GM21825 (cell line): ENCODE data around the gene TLN1.

Experiments
- ATAC-seq: cut with Tn5 transposase; IDR thresholded peaks from one replicate; pipeline ENCODE4 v1.9.1; 2021; ENCODE audit warnings: mild to moderate bottlenecking, moderate library complexity; ENCODE audit not compliant: unreplicated experiment

The TLN1 gene

DNA sequence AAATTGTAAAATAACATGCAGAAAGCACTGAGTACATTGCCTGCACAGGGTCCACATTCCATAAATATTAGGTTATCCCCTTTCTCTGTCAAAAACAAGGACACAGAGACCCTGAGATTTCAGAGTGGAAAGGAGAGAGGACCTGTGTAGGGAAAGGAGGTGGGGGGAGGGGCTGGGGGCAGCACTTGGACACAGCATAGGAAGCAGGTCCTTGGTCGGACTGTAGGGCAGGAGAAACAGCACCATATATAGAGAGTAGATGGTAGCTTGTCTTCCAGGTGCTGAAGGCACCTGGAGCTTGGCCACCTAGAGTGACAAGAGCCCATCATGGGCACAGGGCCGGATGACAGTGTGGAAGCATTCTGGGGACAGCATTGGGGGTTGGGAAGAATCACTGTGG lies 44.7 kb downstream of the TLN1 start:
- ATAC-seq: no peak

DNA sequence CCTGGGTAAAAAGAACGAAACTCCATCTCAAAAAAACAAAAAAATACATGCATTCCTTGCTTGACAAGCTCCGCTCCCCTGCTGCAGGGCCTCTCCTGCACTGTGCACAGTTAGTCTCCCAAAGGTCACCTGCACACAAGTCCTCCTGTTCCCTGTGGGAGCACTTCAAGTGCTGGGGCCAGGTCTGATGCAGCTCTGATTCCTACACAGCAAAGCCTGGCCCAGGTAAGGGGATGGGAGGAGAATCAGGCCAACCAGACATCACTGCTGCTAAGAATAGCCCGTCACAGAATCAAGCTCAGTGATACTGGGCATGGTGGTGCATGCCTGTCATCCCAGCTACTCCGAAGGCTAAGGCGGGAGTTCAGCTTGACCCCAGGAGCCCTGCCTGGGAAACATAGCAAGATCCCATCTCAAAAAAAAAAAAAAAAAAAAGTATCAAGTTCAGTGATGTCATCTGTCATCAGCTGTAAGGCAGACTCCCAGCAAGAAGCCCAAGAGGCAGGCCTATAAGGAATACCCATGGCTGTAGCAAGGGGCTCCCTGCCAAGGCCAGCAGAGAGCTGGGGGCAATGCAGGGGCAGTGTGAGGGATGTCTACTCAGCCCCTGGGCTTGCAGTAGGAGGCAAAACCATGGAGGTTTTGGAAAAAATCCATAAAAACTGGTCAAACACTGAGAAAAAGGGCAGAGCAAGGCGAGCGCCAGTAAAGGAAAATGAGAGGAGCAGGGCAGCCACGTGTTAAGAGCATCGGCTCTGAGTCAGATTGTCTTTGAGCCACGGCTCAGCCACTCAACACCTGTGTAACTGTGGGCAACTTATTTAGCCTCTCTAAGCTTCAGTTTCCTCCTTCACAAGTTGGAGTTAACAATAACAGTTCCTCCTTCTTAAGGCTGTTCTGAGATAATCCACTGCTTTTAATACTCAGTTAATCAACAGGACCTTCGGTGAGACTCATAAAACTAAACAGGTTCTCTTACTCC lies 45.5 kb downstream of the TLN1 start:
- no peak for ATAC-seq

DNA sequence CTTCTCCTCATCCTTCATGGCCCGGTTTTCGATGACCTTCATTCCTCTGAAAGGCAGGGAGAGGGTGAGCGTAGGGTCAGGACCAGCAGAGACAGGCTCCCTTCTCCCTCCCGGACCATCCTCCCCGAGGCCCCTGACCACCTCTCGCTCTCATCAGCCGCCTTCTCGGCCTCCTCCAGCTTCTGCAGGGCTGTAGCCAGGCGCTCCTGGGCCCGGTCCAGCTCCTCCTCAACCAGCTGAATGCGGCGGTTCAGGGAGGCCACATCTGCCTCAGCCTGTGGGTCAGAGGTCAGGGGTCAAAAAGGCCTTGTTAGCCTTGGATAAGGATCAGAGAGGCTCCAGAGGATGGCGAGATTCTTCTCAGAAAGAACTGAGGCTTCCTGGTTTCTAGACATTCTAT lies 46.5 kb downstream of the TLN1 start:
- ATAC-seq: no peak

DNA sequence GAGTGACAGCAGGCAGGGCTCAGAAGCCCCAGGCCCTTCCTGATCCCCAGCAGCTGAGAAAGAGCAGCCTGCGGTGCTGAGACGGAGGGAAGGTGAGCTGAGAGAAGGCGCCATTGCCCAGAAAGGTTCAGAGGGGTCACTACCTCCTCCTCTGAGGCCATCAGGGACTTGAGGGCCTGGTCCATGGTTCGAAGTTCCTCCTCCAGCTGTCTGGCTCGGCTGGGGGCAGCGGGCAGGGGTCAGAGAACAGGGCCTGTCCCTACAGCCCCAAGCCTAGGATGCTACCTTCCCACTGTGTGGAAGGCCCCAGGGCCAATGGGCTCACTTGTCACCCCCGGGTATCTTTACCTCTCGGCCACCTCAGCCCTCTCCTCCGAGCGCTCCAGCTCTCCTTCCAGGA lies 47.1 kb downstream of the TLN1 start:
- no peak for ATAC-seq

DNA sequence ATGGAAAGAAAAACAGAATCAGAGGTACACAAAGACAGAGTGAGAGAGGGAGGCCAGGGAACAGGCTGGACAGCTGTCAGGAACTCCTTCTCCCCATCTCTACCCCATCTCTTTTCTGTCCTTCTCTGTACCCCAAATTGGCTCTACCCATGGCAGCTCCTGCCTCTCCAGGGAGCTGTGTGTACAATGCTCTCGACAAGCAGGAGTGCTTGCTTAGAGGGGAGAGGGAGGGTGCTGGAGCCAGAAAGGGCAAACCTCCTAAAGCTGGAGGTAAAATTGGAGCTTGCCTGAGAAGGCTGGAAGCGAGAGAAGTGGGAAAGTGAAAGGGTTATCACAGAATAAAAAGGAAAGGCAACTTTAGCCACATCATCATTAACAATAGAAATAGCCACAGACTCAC lies 48.7 kb downstream of the TLN1 start:
- ATAC-seq: no peak

DNA sequence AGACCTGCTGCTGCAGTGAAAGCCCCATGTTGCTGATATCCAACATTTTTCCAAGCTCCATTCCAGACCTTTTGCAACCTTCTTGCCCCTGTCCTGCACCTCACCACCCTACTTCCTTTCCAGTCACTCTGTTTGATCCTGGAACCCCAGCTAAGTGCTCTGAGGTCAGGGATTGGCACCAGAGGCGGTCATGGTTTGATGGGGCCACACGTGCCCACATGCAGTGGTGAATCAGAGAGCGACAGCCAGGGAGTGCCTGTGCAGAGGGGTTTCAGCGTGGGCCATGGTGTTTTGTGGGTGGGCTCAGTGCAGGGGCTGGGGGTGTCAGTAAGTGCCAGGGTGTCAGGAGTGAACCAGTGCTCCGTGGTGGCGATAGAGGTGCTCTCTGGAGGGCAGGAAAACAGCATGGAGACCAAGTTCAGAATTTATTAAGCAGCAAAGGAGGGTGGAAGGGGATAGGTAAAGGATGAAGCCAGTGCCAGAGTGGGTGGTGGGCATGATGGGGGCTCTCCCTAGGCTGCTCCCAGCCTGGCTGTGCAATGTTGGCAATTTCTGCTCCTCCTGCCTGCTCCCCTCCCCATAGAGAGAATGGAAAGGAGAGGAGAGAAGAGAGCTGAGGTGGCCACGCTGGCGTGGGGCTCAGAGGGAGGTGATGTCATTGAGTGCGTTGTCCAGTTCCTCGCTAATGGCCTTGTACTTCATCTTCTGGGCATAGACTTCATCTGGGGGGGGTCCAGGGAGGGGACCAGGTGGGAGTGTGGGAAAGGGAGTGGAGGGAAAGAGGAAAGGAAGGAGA lies 49.3 kb downstream of the TLN1 start:
- no peak for ATAC-seq

DNA sequence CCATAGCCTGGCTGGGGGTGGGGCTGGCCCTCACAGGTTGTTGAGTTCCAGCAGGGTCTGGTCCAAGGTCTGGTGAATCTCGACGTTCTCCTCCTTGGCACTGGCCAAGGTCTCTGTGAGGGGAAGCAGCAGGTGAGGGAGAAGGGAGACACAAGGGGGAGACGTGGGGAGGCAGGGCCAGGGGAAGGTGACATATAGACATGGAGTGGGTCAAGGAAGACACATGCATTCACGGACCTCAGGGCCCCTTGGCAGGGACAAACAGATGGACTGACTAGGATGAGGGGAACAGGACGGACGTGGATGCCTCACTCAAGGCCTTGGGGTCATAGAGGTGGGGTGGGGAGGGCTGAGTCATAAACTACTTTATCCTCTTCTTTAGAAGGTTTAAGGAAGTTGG lies 49.9 kb downstream of the TLN1 start:
- no peak for ATAC-seq

DNA sequence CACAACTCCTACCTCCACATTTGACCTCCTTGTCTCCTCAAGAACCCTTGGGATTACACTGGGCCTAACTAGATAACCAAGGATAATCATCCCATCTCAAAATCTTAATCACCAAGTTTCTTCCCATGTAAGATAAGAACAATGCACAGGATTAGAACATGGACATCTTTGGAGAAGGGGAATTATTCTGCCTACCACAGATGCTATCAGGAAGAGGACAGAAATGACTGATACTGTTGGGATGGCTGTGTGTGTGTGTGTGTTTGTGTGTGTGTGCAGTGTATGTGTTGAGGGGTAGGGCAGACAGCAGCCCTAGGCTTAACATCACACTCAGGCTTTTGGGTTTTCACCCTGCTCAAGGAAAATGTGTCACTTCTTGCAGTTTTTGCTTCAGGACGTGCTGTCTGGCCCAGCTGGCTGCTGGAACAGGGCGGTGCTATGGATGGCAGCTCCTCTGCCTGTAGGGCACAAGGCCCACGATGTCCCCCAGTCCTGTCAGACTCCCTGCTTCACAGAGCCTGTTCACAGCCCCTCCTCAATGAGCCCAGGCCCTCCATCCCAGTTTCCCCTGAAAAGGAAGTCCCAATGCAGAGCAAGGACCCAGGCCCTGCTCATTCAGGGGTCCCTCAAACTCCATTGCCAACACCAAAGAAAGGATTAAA lies 50.5 kb downstream of the TLN1 start:
- no peak for ATAC-seq

DNA sequence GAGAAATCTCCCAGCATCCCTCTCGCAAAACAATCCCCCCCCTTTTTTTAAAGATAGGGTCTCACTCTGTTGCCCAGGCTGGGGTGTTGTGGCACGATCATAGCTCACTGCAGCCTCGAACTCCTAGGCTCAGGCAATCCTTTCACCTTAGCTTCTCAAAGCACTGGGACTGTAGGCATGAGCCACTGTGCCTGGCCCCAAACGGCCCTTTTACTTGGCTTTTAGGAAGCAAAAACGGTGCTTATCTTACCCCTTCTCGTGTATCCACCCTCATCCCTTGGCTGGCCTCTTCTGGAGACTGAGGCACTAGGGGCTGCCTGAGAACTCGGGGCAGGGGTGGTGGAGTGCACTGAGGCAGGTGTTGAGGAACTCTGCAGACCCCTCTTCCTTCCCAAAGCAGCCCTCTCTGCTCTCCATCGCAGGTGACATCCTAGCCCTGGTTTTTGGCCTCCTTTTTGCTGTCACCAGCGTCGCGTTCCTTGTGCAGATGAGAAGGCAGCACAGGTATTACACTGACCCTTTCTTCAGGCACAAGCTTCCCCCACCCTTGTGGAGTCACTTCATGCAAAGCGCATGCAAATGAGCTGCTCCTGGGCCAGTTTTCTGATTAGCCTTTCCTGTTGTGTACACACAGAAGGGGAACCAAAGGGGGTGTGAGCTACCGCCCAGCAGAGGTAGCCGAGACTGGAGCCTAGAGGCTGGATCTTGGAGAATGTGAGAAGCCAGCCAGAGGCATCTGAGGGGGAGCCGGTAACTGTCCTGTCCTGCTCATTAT lies 51.5 kb downstream of the TLN1 start:
- ATAC-seq: no peak

DNA sequence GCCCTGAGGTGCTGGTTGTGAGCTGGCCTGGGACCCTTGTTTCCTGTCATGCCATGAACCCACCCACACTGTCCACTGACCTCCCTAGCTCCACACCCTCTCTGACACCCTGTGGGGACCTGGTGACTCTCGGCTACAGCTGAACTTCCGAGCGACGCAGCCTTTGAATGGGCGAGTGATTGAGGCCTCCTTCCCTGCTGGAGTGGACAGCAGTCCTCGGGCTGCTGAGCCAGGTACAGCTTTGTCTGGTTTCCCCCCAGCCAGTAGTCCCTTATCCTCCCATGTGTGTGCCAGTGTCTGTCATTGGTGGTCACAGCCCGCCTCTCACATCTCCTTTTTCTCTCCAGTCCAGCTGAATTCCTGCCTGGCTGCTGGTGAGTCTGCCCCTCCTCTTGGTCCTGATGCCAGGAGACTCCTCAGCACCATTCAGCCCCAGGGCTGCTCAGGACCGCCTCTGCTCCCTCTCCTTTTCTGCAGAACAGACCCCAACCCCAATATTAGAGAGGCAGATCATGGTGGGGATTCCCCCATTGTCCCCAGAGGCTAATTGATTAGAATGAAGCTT lies 52.1 kb downstream of the TLN1 start:
- ATAC-seq: no peak

DNA sequence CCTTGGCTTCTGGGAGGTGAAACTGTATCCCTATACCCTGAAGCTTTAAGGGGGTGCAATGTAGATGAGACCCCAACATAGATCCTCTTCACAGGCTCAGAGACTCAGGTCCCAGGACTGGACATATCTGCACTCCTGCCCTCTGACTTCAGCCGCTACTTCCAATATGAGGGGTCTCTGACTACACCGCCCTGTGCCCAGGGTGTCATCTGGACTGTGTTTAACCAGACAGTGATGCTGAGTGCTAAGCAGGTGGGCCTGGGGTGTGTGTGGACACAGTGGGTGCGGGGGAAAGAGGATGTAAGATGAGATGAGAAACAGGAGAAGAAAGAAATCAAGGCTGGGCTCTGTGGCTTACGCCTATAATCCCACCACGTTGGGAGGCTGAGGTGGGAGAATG lies 52.9 kb downstream of the TLN1 start:
- no peak for ATAC-seq

DNA sequence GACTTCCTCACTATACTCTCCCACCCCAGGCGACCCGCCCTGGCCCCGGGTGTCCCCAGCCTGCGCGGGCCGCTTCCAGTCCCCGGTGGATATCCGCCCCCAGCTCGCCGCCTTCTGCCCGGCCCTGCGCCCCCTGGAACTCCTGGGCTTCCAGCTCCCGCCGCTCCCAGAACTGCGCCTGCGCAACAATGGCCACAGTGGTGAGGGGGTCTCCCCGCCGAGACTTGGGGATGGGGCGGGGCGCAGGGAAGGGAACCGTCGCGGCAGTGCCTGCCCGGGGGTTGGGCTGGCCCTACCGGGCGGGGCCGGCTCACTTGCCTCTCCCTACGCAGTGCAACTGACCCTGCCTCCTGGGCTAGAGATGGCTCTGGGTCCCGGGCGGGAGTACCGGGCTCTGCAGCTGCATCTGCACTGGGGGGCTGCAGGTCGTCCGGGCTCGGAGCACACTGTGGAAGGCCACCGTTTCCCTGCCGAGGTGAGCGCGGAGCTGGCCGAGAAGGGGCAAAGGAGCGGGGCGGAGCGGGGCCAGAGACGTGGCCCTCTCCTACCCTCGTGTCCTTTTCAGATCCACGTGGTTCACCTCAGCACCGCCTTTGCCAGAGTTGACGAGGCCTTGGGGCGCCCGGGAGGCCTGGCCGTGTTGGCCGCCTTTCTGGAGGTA lies 56.1 kb downstream of the TLN1 start:
- ATAC-seq: no peak

DNA sequence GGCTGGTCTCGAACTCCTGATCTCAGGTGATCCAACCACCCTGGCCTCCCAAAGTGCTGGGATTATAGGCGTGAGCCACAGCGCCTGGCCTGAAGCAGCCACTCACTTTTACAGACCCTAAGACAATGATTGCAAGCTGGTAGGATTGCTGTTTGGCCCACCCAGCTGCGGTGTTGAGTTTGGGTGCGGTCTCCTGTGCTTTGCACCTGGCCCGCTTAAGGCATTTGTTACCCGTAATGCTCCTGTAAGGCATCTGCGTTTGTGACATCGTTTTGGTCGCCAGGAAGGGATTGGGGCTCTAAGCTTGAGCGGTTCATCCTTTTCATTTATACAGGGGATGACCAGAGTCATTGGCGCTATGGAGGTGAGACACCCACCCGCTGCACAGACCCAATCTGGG lies 56.8 kb downstream of the TLN1 start:
- no peak for ATAC-seq

DNA sequence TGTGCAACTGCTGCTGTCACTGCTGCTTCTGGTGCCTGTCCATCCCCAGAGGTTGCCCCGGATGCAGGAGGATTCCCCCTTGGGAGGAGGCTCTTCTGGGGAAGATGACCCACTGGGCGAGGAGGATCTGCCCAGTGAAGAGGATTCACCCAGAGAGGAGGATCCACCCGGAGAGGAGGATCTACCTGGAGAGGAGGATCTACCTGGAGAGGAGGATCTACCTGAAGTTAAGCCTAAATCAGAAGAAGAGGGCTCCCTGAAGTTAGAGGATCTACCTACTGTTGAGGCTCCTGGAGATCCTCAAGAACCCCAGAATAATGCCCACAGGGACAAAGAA lies 58.0 kb downstream of the TLN1 start:
- ATAC-seq: no peak

DNA sequence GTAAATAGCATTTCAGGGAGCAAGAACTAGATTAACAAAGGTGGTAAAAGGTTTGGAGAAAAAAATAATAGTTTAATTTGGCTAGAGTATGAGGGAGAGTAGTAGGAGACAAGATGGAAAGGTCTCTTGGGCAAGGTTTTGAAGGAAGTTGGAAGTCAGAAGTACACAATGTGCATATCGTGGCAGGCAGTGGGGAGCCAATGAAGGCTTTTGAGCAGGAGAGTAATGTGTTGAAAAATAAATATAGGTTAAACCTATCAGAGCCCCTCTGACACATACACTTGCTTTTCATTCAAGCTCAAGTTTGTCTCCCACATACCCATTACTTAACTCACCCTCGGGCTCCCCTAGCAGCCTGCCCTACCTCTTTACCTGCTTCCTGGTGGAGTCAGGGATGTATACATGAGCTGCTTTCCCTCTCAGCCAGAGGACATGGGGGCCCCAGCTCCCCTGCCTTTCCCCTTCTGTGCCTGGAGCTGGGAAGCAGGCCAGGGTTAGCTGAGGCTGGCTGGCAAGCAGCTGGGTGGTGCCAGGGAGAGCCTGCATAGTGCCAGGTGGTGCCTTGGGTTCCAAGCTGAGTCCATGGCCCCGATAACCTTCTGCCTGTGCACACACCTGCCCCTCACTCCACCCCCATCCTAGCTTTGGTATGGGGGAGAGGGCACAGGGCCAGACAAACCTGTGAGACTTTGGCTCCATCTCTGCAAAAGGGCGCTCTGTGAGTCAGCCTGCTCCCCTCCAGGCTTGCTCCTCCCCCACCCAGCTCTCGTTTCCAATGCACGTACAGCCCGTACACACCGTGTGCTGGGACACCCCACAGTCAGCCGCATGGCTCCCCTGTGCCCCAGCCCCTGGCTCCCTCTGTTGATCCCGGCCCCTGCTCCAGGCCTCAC lies 58.6 kb downstream of the TLN1 start, which contains the start of gene CA9:
Gene CA9, plus strand, starts transcription at position 797 of the 893 bp plus-strand sequence. Its CDS starts 32 bp downstream, at position 829.
- no peak for ATAC-seq

DNA sequence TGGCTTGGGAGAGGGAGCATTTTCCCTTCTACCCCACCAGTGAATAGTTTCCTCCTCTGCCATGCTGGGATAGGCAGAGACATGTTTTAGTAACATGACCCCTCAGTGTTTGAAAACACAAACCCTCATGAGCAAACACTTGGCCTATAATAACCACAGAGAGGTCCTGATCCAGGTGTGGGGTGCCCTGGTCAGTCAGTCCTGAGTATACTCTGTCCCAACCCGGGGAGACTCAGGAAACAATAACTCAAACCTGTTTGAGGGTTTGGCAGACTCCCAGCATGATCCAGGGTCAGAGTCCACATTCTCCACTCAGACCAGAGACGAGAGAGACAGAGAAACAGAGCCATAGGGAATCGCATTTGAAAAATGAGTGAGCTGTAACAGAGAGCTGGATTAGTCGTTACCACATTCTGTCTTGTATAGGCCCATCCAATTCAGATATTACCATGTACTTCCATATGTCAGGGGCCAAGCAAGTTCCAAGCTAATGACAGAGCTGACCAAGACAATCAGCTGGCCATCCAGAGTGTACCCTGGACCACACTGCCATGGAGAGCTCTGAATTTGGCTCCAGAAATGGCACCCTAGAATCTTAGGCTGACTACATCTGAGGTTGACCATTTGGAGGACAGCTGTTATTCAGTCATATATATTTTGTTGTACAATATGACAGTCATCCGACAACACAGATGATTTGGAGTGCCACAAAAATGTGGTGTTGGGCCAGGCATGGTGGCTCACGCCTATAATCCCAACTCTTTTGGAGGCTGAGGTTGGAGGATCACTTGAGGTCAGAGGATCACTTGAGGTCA lies 62.5 kb downstream of the TLN1 start:
- ATAC-seq: no peak

DNA sequence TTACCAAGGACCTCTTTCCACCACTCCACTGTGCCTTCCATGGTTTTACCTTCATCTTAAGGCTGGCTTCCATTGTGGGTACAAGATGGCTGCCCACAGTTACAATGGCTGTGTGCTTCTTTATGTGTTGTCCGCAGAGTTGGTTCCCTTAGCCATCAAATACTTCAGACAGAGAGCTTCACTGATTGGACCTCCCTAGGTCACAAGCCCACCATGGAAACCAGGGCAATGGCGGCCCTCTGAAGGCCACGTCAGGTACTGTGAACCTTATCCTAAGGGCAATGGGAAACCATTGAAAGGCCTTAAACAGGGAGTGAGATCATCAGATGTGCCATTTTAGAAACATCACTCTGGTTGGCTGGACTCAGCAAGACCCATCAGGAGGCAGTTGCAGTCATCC lies 64.1 kb downstream of the TLN1 start:
- ATAC-seq: no peak

DNA sequence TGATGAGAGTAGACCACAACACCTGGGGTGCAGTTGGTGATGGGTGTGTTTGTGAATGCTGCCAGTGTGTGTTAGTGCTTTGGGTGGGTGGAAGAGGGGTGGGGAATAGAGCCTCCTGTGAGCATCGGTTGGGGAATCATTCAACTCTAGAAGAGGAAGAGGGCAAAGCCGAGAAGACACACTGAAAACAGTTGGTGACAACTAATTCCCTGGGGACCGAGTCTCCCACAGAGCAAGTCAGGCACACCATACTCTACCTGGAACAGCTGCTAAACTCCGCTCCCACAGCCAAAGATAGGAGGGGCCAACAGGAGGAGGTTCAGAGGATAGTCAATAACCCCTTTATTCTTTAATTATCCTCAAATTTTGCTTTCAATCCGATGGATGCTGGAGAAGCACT lies 65.4 kb downstream of the TLN1 start:
- no peak for ATAC-seq
